OCI-LY3 (cell line): Measurements from ENCODE around the gene WDR77.
A peak's percentile ranks its signal among the peaks of the same experiment; 100 is the strongest.

ENCODE experiments used
- CTCF ChIP-seq: fragments of 200-600, 300-600 bp; sonication (generic); IDR thresholded peaks from 2 replicates; pipeline ENCODE4 v1.5.1; 2014; ENCODE audit warnings: antibody characterized with exemption, low read length, low read depth
- EZH2phosphoT487 ChIP-seq: fragments of 200-600 bp; shearing (Covaris generic); IDR thresholded peaks from 2 replicates; pipeline ENCODE4 v1.6.1; 2018; ENCODE audit warnings: antibody characterized with exemption, mixed run types, low read depth

- TF ChIP-seq CTCF (peak; percentile 80), EZH2phosphoT487 (no peak)
These were observed 32.5 kb upstream of the WDR77 start for GRCh38 chr1:111481387-111482221.
